Dedifferentiated amniotic fluid mesenchymal stem cell (primary cell): ENCODE data around the gene CHST3.
A peak's percentile ranks its signal among the peaks of the same experiment; 100 is the strongest.
"Not testable (repeated sequence)": the region's sequence is repeated elsewhere in the genome, so short reads cannot be mapped to it uniquely, and the experiment has no call there.

Experiments used
- DNase-seq: peaks from one replicate; pipeline ENCODE4 v3.0.0-alpha.2; 2016; ENCODE audit errors: extremely low spot score

CHST3 gene

GRCh38 chr10:71972746-71973695 is 8.8 kb downstream of the CHST3 start:
- DNase-seq, result no peak

- no peak for DNase-seq
Measured at GRCh38 chr10:71973777-71974488, 9.7 kb downstream of the CHST3 start.

DNA sequence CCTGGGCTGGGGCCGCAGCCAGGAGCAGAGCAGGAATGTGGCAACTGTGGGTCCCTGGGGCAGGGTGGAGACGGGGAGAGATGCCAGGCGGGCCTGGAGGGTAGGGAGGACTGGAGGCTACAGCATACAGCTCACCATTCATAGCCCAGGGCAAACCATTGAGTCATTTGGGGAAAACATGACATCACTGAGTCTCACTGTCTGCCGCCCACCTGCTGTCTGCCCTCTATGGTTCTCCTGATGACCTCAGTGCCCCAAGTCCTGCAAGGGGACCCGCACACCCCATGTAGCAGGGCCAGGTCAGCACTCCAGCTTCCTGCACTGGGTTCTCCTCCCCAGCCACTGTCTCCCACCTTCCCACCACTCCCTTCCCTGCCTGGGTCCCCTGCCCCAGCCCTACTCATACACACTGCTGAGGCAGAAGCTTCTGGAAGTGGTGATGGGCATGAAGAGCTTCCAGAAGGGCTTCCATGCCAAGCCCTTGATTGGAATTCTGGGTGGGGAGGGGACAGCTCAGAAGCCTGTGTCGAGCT is 10.4 kb downstream of the CHST3 start:
- peak; percentile 71 for DNase-seq

DNA sequence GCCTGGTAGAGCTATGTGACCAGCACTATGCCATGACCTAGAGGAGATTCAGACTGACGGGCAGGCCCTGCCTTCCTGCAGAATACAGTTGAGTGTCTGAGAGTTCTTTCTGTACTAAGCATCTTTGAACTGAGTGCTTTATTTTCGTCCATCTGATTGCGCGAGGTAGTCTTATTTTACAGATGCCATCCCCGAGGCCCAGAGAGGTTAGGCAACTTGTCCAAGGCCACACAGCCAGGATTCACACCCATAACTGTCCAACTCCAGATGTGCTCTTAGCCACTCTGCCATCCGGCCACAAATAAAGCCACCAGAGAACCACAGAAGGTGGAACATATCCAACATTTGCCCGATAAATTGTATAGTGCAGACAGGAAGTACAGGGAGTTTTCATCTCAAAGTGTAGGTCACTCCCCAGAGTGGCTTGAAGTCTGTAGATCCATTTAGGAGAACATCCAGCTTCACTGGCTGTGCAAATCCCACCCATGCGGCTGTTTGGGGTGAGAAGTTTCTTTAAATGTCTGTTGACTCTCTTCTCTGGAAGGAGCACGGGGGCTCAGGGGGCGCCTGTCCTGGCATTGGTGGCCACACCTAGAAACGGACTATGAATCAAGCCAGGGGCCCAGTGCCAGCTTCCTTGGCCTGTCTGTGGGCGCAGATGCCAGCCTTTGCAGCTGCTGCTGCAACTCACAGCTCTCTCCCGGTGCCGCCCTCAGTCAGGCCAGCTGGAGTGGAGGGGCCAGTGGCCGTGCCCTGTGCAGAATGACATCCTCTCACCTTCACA is 11.1 kb downstream of the CHST3 start:
- DNase-seq, result no peak

DNA sequence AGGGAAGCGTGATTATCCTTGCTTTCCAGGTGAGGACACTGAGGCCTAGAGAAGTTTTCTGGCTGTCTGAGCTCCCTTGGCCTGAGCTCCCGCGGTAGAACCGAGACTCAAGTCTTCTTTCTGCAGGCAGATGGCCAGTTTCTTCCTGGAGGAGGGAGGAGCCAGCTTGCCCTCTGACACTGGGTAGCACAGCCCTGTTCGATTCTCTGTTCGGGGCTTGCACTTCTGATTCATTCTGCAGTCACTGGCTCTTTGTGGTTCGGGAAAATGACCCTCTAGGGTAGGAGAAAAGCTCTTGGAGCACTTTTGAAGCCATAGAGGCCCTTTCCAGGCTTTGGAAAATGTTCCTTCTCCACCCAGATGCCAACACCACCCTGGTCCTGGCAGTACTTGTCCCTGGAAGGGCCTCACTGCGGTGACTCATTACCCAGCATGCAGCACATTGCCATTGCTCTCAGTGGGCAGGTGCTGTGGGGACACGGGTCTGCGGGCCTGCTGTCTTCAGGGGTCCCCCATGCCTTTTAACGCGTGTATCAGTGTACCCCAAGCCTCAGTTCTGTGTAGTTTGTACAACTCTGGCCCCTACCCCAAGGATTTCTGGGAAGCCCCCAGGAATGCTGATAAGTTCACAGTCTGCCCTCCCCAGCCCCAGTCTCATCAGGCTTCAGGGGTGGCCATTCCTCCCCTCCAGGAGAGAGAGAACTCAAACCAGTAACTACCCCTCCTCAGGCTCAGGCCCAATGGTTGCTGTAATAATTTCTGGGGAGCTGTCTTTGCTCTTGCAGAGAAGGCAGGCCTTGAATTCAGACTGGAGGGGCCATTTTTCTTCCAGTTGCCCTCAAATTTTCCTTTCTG is 11.9 kb downstream of the CHST3 start:
- DNase-seq, result peak; percentile 62

DNA sequence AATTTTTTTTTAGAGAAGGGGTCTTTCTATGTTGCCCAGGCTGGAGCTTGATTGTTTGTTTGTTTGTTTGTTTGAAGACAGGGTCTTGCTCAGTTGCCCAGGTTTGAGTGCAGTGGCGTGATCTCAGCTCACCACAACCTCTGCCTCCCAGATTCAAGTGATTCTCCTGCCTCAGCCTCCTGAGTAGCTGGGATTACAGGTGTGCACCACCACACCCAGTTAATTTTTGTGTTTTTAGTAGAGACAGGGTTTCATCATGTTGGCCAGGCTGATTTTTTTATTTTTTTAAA is 13.4 kb downstream of the CHST3 start:
- not testable (repeated sequence) for DNase-seq

DNA sequence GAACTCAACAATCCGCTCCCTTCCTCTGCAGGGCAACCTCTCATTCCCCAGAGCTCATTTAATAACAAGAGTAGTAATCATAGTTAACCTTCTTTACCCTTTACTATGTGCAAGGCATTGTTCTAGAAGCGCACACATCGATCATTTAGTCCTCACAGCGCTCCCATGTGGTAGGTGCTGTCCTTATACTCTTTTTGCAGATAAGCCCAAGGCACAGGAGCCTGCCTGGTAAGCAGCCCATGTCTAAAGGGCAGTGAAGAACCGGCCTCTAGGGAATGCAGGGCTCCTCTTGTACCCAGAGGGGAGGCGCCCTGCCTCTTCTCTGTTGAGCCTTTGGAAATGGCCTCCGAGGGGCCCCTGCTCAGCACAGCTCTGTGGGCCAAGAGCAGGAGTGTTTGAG is 14.3 kb downstream of the CHST3 start:
- no peak for DNase-seq

GRCh38 chr10:71978988-71979691 is 14.9 kb downstream of the CHST3 start:
- DNase-seq, result no peak

- no peak for DNase-seq
Measured at GRCh38 chr10:71979692-71980062, 15.5 kb downstream of the CHST3 start.

- no peak for DNase-seq
Measured at GRCh38 chr10:71980181-71981014, 16.2 kb downstream of the CHST3 start.

- DNase-seq, result no peak
Measured at GRCh38 chr10:71981015-71981875, 17.1 kb downstream of the CHST3 start.

DNA sequence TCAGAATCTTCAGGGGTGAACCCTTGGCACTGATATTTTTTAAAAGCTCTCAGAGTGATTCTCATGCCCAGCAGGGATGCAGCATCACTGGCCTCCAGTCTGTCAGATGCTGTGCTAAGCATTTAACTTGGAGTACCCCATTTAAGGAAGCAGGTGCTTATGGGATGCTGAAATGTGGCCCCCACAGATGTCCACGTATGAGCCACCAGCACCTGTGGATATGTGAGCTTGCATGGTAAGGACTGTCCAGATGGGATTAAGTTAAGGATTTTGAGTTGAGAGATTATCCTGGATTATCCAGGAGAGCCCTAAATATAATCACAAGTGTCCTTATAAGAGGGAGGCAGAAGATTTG is 17.7 kb downstream of the CHST3 start:
- no peak for DNase-seq

DNA sequence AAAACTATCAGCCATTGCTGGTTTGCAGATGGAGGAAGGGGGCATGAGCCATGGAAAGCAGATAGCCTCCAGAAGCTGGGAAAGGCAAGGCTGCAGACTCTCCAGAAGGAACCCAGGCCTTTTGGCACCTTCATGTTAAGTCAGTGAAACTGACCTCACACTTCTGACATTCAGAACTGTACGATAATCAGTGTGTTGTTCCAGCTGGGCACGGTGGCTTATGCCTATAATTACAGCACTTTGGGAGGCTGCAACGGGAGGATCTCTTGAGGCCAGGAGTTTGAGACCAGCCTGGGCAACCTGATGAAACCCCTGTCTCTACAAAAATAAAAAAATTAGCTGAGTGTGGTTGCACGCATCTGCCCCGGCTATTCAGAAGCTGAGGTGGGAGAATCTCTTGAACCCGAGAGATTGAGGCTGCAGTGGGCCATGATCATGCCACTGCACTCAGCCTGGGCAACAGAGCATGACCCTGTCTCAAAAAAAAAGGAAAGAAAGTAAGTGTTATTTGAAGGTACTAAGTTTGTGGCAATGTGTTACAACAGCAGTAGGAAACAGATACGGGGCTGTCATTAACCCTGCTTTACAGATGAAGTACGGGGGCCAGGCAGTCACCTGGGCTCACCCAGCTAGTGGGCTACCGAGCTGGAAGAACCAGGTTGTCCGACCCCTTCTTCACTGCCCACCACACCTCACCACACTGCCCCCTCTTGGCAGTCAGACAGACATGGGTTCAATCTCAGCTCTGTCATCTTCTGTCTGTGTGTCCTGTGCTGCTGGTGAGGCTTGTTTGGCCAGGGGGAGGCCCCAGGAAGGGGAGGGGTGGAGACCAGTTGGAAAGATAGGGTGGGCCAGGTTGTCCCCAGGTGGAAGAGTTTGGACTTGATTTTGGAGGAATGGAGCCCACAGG is 18.3 kb downstream of the CHST3 start:
- DNase-seq, result no peak

DNA sequence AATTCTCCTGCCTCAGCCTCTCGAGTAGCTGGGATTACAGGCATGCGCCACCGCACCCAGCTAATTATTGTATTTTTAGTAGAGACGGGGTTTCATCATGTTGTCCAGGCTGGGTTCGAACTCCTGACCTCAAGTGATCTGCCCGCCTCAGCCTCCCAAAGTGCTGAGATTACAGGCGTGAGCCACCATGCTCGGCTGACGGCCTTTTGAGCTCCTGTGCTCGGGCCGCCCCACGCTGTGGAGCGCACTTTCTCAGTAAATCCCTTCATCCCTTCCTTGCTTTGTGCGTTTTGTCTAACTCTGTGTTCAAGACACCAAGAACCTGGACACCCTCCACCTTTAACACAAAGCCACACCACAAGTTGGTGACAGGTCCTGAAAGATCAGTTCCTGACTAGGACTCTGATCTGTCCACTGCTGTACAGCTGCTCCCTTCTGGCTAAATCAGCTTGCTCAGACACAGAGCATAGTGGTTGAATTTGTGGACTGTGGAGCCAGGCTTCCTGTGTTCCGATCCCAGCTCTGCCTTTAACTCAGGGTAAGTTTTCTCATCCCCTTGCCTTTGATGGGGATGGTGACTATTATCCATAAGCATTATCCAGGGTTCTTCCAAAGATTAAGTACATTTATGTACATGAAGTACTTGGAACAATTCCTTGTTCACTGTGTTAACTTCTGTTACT is 20.1 kb downstream of the CHST3 start:
- no peak for DNase-seq

GRCh38 chr10:71984809-71985388 is 20.7 kb downstream of the CHST3 start:
- DNase-seq, result no peak

GRCh38 chr10:71985542-71986250 is 21.5 kb downstream of the CHST3 start:
- DNase-seq, result peak; percentile 56
